ENCODE measurements around the gene PCYOX1L.

PCYOX1L gene

GRCh38 chr5:149320791-149321330 is 37.0 kb upstream of the PCYOX1L start (continued):
- TF ChIP-seq, protein P1, sequence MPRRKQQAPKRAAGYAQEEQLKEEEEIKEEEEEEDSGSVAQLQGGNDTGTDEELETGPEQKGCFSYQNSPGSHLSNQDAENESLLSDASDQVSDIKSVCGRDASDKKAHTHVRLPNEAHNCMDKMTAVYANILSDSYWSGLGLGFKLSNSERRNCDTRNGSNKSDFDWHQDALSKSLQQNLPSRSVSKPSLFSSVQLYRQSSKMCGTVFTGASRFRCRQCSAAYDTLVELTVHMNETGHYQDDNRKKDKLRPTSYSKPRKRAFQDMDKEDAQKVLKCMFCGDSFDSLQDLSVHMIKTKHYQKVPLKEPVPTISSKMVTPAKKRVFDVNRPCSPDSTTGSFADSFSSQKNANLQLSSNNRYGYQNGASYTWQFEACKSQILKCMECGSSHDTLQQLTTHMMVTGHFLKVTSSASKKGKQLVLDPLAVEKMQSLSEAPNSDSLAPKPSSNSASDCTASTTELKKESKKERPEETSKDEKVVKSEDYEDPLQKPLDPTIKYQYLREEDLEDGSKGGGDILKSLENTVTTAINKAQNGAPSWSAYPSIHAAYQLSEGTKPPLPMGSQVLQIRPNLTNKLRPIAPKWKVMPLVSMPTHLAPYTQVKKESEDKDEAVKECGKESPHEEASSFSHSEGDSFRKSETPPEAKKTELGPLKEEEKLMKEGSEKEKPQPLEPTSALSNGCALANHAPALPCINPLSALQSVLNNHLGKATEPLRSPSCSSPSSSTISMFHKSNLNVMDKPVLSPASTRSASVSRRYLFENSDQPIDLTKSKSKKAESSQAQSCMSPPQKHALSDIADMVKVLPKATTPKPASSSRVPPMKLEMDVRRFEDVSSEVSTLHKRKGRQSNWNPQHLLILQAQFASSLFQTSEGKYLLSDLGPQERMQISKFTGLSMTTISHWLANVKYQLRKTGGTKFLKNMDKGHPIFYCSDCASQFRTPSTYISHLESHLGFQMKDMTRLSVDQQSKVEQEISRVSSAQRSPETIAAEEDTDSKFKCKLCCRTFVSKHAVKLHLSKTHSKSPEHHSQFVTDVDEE (CRISPR knock-in tag; IDR thresholded peaks at IDR 0.05): peak; percentile 78; the same call in 1 of the 2 replicates

GRCh38 chr5:149322518-149322917 is 35.3 kb upstream of the PCYOX1L start:
- no peak for ATAC-seq
- no peak for TF ChIP-seq CSDC2 (CRISPR knock-in tag; IDR thresholded peaks at IDR 0.05)

DNA sequence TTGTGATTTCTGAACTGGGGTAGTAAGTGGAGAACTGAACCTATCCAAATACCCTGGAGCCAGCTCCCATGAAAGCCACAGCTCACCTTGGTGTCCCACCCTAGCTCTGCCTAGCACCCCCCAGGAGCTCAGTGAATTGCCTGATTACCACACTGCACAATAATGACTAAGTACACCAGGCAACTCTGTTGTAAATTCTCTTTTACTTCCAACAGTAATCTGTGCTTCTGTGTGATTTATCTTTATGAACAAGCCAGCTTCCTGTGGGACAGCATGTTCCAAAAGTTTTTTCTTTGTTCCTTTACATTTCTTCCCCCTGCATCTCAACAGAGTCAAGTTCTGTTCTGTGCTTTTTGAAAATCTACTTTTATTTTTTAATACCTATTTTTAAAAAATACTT is 34.6 kb upstream of the PCYOX1L start:
- TF ChIP-seq ZNF8 (CRISPR knock-in tag; IDR thresholded peaks at IDR 0.05) (no peak), PATZ1 (CRISPR knock-in tag; IDR thresholded peaks at IDR 0.05; ENCODE audit: borderline replicate concordance) (no peak), BACH2 (CRISPR knock-in tag; IDR thresholded peaks at IDR 0.05; ENCODE audit: borderline replicate concordance) (no peak), ZNF565 (CRISPR knock-in tag; conservative IDR thresholded peaks at IDR 0.05; ENCODE audit: low read depth) (no peak), TOX (CRISPR knock-in tag; IDR thresholded peaks at IDR 0.05; ENCODE audit: borderline replicate concordance) (no peak), RARB (CRISPR knock-in tag; IDR thresholded peaks at IDR 0.05) (no peak), ZFP3 (CRISPR knock-in tag; IDR thresholded peaks at IDR 0.05) (no peak), OSR1 (CRISPR knock-in tag; IDR thresholded peaks at IDR 0.05) (no peak), ESRRG (CRISPR knock-in tag; IDR thresholded peaks at IDR 0.05) (no peak), CREB5 (CRISPR knock-in tag; IDR thresholded peaks at IDR 0.05; ENCODE audit: low read depth) (no peak), ARNTL (CRISPR knock-in tag; IDR thresholded peaks at IDR 0.05; ENCODE audit: borderline replicate concordance, low read depth) (no peak), ZFP30 (CRISPR knock-in tag; IDR thresholded peaks at IDR 0.05) (no peak), TCF4 (CRISPR knock-in tag; IDR thresholded peaks at IDR 0.05; ENCODE audit: borderline replicate concordance) (no peak), ZC3H10 (CRISPR knock-in tag; IDR thresholded peaks at IDR 0.05) (no peak), CSDC2 (CRISPR knock-in tag; IDR thresholded peaks at IDR 0.05) (no peak), SNAI2 (CRISPR knock-in tag; IDR thresholded peaks at IDR 0.05) (no peak), ZNF70 (CRISPR knock-in tag; IDR thresholded peaks at IDR 0.05) (no peak), ISL1 (CRISPR knock-in tag; IDR thresholded peaks at IDR 0.05) (no peak)
- TF ChIP-seq, protein P2, sequence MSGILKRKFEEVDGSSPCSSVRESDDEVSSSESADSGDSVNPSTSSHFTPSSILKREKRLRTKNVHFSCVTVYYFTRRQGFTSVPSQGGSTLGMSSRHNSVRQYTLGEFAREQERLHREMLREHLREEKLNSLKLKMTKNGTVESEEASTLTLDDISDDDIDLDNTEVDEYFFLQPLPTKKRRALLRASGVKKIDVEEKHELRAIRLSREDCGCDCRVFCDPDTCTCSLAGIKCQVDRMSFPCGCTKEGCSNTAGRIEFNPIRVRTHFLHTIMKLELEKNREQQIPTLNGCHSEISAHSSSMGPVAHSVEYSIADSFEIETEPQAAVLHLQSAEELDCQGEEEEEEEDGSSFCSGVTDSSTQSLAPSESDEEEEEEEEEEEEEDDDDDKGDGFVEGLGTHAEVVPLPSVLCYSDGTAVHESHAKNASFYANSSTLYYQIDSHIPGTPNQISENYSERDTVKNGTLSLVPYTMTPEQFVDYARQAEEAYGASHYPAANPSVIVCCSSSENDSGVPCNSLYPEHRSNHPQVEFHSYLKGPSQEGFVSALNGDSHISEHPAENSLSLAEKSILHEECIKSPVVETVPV (CRISPR knock-in tag; IDR thresholded peaks at IDR 0.05): no peak
- ATAC-seq: no peak

GRCh38 chr5:149323621-149324205 is 34.1 kb upstream of the PCYOX1L start:
- TF ChIP-seq ESRRG (CRISPR knock-in tag; IDR thresholded peaks at IDR 0.05) (no peak), OSR1 (CRISPR knock-in tag; IDR thresholded peaks at IDR 0.05) (no peak), TOX (CRISPR knock-in tag; IDR thresholded peaks at IDR 0.05; ENCODE audit: borderline replicate concordance) (no peak), TCF4 (CRISPR knock-in tag; IDR thresholded peaks at IDR 0.05; ENCODE audit: borderline replicate concordance) (no peak), CREB5 (CRISPR knock-in tag; IDR thresholded peaks at IDR 0.05; ENCODE audit: low read depth) (no peak), ZNF565 (CRISPR knock-in tag; conservative IDR thresholded peaks at IDR 0.05; ENCODE audit: low read depth) (no peak), SNAI2 (CRISPR knock-in tag; IDR thresholded peaks at IDR 0.05) (no peak)
- ATAC-seq: no peak

Data from SK-N-SH treated with all-trans-retinoic acid at 6 μM for 48 hours (cell line).